CD4-positive, alpha-beta memory T cell (primary cell): Measurements from ENCODE around the gene DOCK3. TPM values are rescaled to one million over a fixed set of nuclear protein-coding genes. Genes with fewer than 3 reads are reported as not detected.
A peak's percentile ranks its signal among the peaks of the same experiment; 100 is the strongest.
"Not testable (repeated sequence)": the region's sequence is repeated elsewhere in the genome, so short reads cannot be mapped to it uniquely, and the experiment has no call there.

Experiments
- CTCF ChIA-PET: fragments of 350-600 bp; sonication (Branson Sonifier 250); formaldehyde crosslinking; loops from one replicate; lab custom pipeline; 2021; ENCODE audit warnings: inconsistent platforms; ENCODE audit not compliant: partially characterized antibody; lab: Charles Lee
- POLR2A ChIA-PET: fragments of 350-600 bp; sonication (Branson Sonifier 250); formaldehyde crosslinking; loops from one replicate; lab custom pipeline; 2021; ENCODE audit not compliant: partially characterized antibody; lab: Charles Lee
- DNase-seq, 5 donors: peaks; one replicate each; pipeline versions ENCODE4 v3.0.0 to v3.0.0-alpha.2; 2020 to 2022; ENCODE audit warnings: mixed read lengths in 1 of 5
- H3K27ac ChIP-seq: one replicate; pipeline ENCODE4 v1.7.0; 2013; ENCODE audit warnings: low read depth, low read length
- H3K27me3 ChIP-seq: 2 replicates; pipeline ENCODE4 v1.7.0; 2013; ENCODE audit warnings: mild to moderate bottlenecking, low read length, moderate library complexity; ENCODE audit not compliant: insufficient read depth
- H3K36me3 ChIP-seq: 2 replicates; pipeline ENCODE4 v1.7.0; 2013; ENCODE audit warnings: mild to moderate bottlenecking, low read length, moderate library complexity; ENCODE audit not compliant: insufficient read depth
- H3K4me1 ChIP-seq: 2 replicates; pipeline ENCODE4 v1.7.0; 2013; ENCODE audit warnings: mild to moderate bottlenecking, low read length, moderate library complexity; ENCODE audit not compliant: insufficient read depth
- H3K4me3 ChIP-seq, 2 donors: one replicate each; pipeline ENCODE4 v1.7.0; 2013; ENCODE audit warnings: low read length in 2 of 2, mild to moderate bottlenecking in 1 of 2
- H3K9me3 ChIP-seq, 2 donors: one replicate each; pipeline ENCODE4 v1.7.0; 2013; ENCODE audit warnings: low read length in 2 of 2, control low read depth in 1 of 2; ENCODE audit not compliant: control insufficient read depth in 1 of 2
- H3K27ac Mint-ChIP-seq, 7 donors: one replicate each; pipeline ENCODE4 v1.8.0; 2020 to 2021; ENCODE audit warnings: mixed read lengths in 7 of 7, mild to moderate bottlenecking in 6 of 7, inconsistent platforms in 3 of 7, moderate library complexity in 3 of 7
- H3K27me3 Mint-ChIP-seq, 2 donors: one replicate each; pipeline ENCODE4 v1.8.0; 2020 to 2021; ENCODE audit warnings: mixed read lengths in 2 of 2
- H3K36me3 Mint-ChIP-seq, 2 donors: one replicate each; pipeline ENCODE4 v1.8.0; 2020 to 2021; ENCODE audit warnings: mixed read lengths in 2 of 2, inconsistent platforms in 1 of 2, mild to moderate bottlenecking in 1 of 2
- H3K4me1 Mint-ChIP-seq, 4 donors: one replicate each; pipeline ENCODE4 v1.8.0; 2020 to 2021; ENCODE audit warnings: mixed read lengths in 4 of 4, mild to moderate bottlenecking in 1 of 4
- H3K4me3 Mint-ChIP-seq, 8 donors: one replicate each; pipeline ENCODE4 v1.8.0; 2020 to 2021; ENCODE audit warnings: mixed read lengths in 8 of 8, mild to moderate bottlenecking in 7 of 8, moderate library complexity in 6 of 8, inconsistent platforms in 3 of 8
- H3K9me3 Mint-ChIP-seq, 8 donors: one replicate each; pipeline ENCODE4 v1.8.0; 2020 to 2021; ENCODE audit warnings: mixed read lengths in 8 of 8, mild to moderate bottlenecking in 5 of 8, inconsistent platforms in 3 of 8, moderate library complexity in 1 of 8
- intact Hi-C: fragments of 100-400 bp; cut with micrococcal nuclease; formaldehyde crosslinking; loops from one replicate; pipeline ENCODE4 v1.15.1; 2023
- polyA plus RNA-seq, 2 donors: library from polyadenylated mRNA; unstranded; fragments of 300-500 nt; fragmentation: Illumina TruSeq; gene quantifications; one replicate each; pipeline ENCODE4 v1.2.3, GENCODE V29; 2021
- total RNA-seq, 2 experiments: library from RNA; stranded (reverse); gene quantifications; one replicate each; pipeline ENCODE4 v1.2.3, GENCODE V29; 2021

DOCK3 gene
- total and polyA plus RNA-seq, 4 experiments from 2014 or later = 0.04 to 2.6 (median 1.3) TPM

DNA sequence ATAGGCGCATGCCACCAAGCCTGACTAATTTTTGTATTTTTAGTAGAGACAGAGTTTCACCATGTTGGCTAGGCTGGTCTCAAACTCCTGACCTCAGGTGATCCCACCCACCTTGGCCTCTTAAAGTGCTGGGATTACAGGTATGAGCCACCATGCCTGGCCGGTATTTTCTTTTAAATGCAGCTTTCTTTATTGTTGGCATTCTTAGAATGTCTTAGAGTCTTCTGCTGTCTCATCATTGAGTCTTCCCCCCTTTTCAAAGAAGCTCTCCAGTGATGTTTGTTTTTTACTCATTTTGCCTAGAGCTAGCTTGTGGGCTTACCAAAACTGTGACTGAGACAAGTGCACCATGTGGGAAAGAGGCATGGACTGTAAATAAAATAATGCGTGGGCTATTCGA lies 13.9 kb downstream of the DOCK3 start:
- H3K36me3 ChIP-seq, H3K36me3 Mint-ChIP-seq, H3K4me3 Mint-ChIP-seq, H3K27ac ChIP-seq, H3K27me3 ChIP-seq, H3K9me3 Mint-ChIP-seq, CTCF ChIA-PET, H3K27ac Mint-ChIP-seq, POLR2A ChIA-PET, H3K4me1 Mint-ChIP-seq, H3K4me3 ChIP-seq, intact Hi-C loops, H3K27me3 Mint-ChIP-seq, H3K9me3 ChIP-seq, H3K4me1 ChIP-seq, DNase-seq: not testable (repeated sequence)

GRCh38 chr3:50689558-50689957 lies 14.8 kb downstream of the DOCK3 start:
- intact Hi-C loops = no loop called here
- no peaks in the 10 kb centered on the region for H3K9me3 Mint-ChIP-seq
- peak overlapping the region in 1 of 7 donors; percentile 15 for H3K27ac Mint-ChIP-seq
- no peaks in the 10 kb centered on the region for H3K36me3 ChIP-seq
- H3K27ac ChIP-seq = no peak overlapping the region
- DNase-seq = no peak
- H3K27me3 Mint-ChIP-seq = peaks cover 0 to 5% of the 10 kb centered on the region in 2 donors
- H3K4me3 Mint-ChIP-seq = no peak overlapping the region
- H3K9me3 ChIP-seq = no peaks in the 10 kb centered on the region
- no peaks in the 10 kb centered on the region for H3K27me3 ChIP-seq
- peaks cover 0 to 7% (median 4%) of the 10 kb centered on the region in 4 donors for H3K4me1 Mint-ChIP-seq
- H3K4me1 ChIP-seq = no peaks in the 10 kb centered on the region
- H3K4me3 ChIP-seq = no peak overlapping the region
- no peaks in the 10 kb centered on the region for H3K36me3 Mint-ChIP-seq
- CTCF ChIA-PET = no interaction called here
- POLR2A ChIA-PET = no interaction called here

GRCh38 chr3:50695031-50695430 lies 20.3 kb downstream of the DOCK3 start:
- H3K27me3 Mint-ChIP-seq = peaks cover 0 to 1% of the 10 kb centered on the region in 2 donors
- H3K4me1 Mint-ChIP-seq = no peaks in the 10 kb centered on the region
- DNase-seq = no peak
- H3K36me3 Mint-ChIP-seq = peaks cover 4 to 13% of the 10 kb centered on the region in 2 donors
- no peak overlapping the region for H3K4me3 ChIP-seq
- ChIA-PET CTCF (no interaction called here), POLR2A (no interaction called here)
- H3K9me3 ChIP-seq = no peaks in the 10 kb centered on the region
- no peak overlapping the region for H3K4me3 Mint-ChIP-seq
- peaks cover 0 to 17% (median 13%) of the 10 kb centered on the region in 8 donors for H3K9me3 Mint-ChIP-seq
- no peak overlapping the region for H3K27ac ChIP-seq
- H3K4me1 ChIP-seq = no peaks in the 10 kb centered on the region
- no peaks in the 10 kb centered on the region for H3K27me3 ChIP-seq
- intact Hi-C loops = no loop called here
- H3K27ac Mint-ChIP-seq = no peak overlapping the region
- H3K36me3 ChIP-seq = no peaks in the 10 kb centered on the region

GRCh38 chr3:50696276-50696675 lies 21.5 kb downstream of the DOCK3 start:
- Histone ChIP-seq H3K4me1 (no peaks in the 10 kb centered on the region), H3K9me3 (no peaks in the 10 kb centered on the region), H3K27ac (no peak overlapping the region), H3K27me3 (no peaks in the 10 kb centered on the region), H3K4me3 (no peak overlapping the region), H3K36me3 (no peaks in the 10 kb centered on the region)
- ChIA-PET POLR2A (no interaction called here), CTCF (no interaction called here)
- H3K36me3 Mint-ChIP-seq = peaks cover 4 to 13% of the 10 kb centered on the region in 2 donors
- H3K27ac Mint-ChIP-seq = no peak overlapping the region
- no peaks in the 10 kb centered on the region for H3K4me1 Mint-ChIP-seq
- H3K9me3 Mint-ChIP-seq = peaks cover 0 to 17% (median 13%) of the 10 kb centered on the region in 8 donors
- no peak for DNase-seq
- intact Hi-C loops = no loop called here
- H3K4me3 Mint-ChIP-seq = no peak overlapping the region
- H3K27me3 Mint-ChIP-seq = peaks cover 0 to 1% of the 10 kb centered on the region in 2 donors

DNA sequence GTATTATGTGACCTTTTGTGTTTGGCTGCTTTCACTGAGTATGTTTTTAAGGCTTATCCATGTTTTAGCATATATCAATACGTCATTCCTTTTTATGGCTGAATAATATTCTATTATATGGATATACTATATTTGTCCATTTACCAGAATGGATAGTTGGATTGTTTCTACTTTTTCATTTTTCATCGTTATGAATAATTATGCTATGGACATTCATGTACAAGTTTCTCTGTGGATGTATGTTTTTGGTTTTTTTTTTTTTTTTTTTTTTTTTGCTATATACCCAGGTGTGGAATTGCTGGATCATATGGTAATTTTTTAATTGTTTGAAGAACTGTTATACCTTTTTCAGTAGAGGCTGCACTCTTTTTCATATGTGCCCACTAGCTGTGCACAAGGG lies 23.5 kb downstream of the DOCK3 start:
- peaks cover 0 to 2% (median 0%) of the 10 kb centered on the region in 4 donors for H3K4me1 Mint-ChIP-seq
- Histone ChIP-seq H3K36me3 (no peaks in the 10 kb centered on the region), H3K4me3 (no peak overlapping the region), H3K9me3 (no peaks in the 10 kb centered on the region), H3K4me1 (no peaks in the 10 kb centered on the region), H3K27me3 (no peaks in the 10 kb centered on the region), H3K27ac (no peak overlapping the region)
- no peak overlapping the region for H3K4me3 Mint-ChIP-seq
- H3K9me3 Mint-ChIP-seq = peaks cover 0 to 17% (median 13%) of the 10 kb centered on the region in 8 donors
- H3K36me3 Mint-ChIP-seq = peaks cover 4 to 13% of the 10 kb centered on the region in 2 donors
- H3K27me3 Mint-ChIP-seq = peaks cover 0 to 1% of the 10 kb centered on the region in 2 donors
- no peak overlapping the region for H3K27ac Mint-ChIP-seq
- POLR2A ChIA-PET = no interaction called here
- CTCF ChIA-PET = no interaction called here
- intact Hi-C loops = no loop called here
- DNase-seq = no peak

GRCh38 chr3:50708620-50709019 lies 33.9 kb downstream of the DOCK3 start:
- H3K9me3 Mint-ChIP-seq = peaks cover 2 to 8% (median 5%) of the 10 kb centered on the region in 8 donors
- Histone ChIP-seq H3K9me3 (no peaks in the 10 kb centered on the region), H3K27ac (no peak overlapping the region), H3K27me3 (no peaks in the 10 kb centered on the region), H3K4me3 (no peak overlapping the region), H3K36me3 (no peaks in the 10 kb centered on the region), H3K4me1 (no peaks in the 10 kb centered on the region)
- ChIA-PET CTCF (interaction anchor here (1.1 kb wide), 1 partner anchor 92 kb away, joined by 3 read pairs; the partner anchor contains the start of gene MAPKAPK3), POLR2A (no interaction called here)
- peaks cover 6 to 11% of the 10 kb centered on the region in 2 donors for H3K27me3 Mint-ChIP-seq
- peaks cover 0 to 4% (median 1%) of the 10 kb centered on the region in 4 donors for H3K4me1 Mint-ChIP-seq
- intact Hi-C loops = no loop called here
- H3K4me3 Mint-ChIP-seq = no peak overlapping the region
- peaks cover 4 to 7% of the 10 kb centered on the region in 2 donors for H3K36me3 Mint-ChIP-seq
- H3K27ac Mint-ChIP-seq = no peak overlapping the region
- peak in 1 of 5 donors; percentile 1 for DNase-seq

GRCh38 chr3:50714946-50715345 lies 40.2 kb downstream of the DOCK3 start:
- DNase-seq = no peak
- H3K4me3 Mint-ChIP-seq = no peak overlapping the region
- no peaks in the 10 kb centered on the region for H3K4me1 Mint-ChIP-seq
- intact Hi-C loops = no loop called here
- H3K4me1 ChIP-seq = no peaks in the 10 kb centered on the region
- no peaks in the 10 kb centered on the region for H3K9me3 ChIP-seq
- peak overlapping the region in 1 of 7 donors; percentile 36 for H3K27ac Mint-ChIP-seq
- no peaks in the 10 kb centered on the region for H3K27me3 ChIP-seq
- no peaks in the 10 kb centered on the region for H3K36me3 ChIP-seq
- ChIA-PET POLR2A (no interaction called here), CTCF (no interaction called here)
- H3K27me3 Mint-ChIP-seq = peaks cover 0 to 2% of the 10 kb centered on the region in 2 donors
- H3K27ac ChIP-seq = no peak overlapping the region
- H3K4me3 ChIP-seq = no peak overlapping the region
- peaks cover 0 to 2% (median 0%) of the 10 kb centered on the region in 8 donors for H3K9me3 Mint-ChIP-seq
- H3K36me3 Mint-ChIP-seq = no peaks in the 10 kb centered on the region
